Small intestine (tissue), 7 donors: Measurements from ENCODE around the gene KIF21A. TPM values are rescaled to one million over a fixed set of nuclear protein-coding genes. Genes with fewer than 3 reads are reported as not detected.
"Not testable (repeated sequence)": the region's sequence is repeated elsewhere in the genome, so short reads cannot be mapped to it uniquely, and the experiment has no call there.

Experiments
- DNase-seq, 2 donors: peaks; one replicate each; pipeline versions ENCODE4 v3.0.0 to v3.0.0-alpha.2; 2013
- FAIRE-seq: peaks from 2 replicates; lab custom pipeline; 2012; peaks lifted over from hg19 to GRCh38; lab: Jason Lieb, UNC
- H3K27ac ChIP-seq, 3 donors: one replicate each; pipeline ENCODE4 v1.5.1; 2013; ENCODE audit warnings: low read length in 2 of 3, mild to moderate bottlenecking in 2 of 3, control low read depth in 1 of 3, inconsistent platforms in 1 of 3, low read depth in 1 of 3, moderate library complexity in 1 of 3
- H3K27me3 ChIP-seq, 3 donors: one replicate each; pipeline ENCODE4 v1.6.1; 2013; ENCODE audit warnings: low read length in 3 of 3, inconsistent platforms in 1 of 3; ENCODE audit not compliant: control insufficient read depth in 3 of 3, insufficient read depth in 3 of 3
- H3K36me3 ChIP-seq, 3 donors: one replicate each; pipeline ENCODE4 v1.6.1; 2013; ENCODE audit warnings: low read length in 3 of 3, inconsistent platforms in 1 of 3, low read depth in 1 of 3, mild to moderate bottlenecking in 1 of 3, moderate library complexity in 1 of 3; ENCODE audit not compliant: control insufficient read depth in 3 of 3, insufficient read depth in 2 of 3
- H3K4me1 ChIP-seq, 3 donors: one replicate each; pipeline ENCODE4 v1.6.1; 2013; ENCODE audit warnings: low read length in 2 of 3, inconsistent platforms in 1 of 3, low read depth in 1 of 3, mild to moderate bottlenecking in 1 of 3, moderate library complexity in 1 of 3; ENCODE audit not compliant: control insufficient read depth in 3 of 3, insufficient read depth in 2 of 3
- H3K4me3 ChIP-seq, 3 donors: one replicate each; pipeline ENCODE4 v1.5.1; 2013; ENCODE audit warnings: low read length in 3 of 3, control low read depth in 1 of 3, inconsistent platforms in 1 of 3, low read depth in 1 of 3, mild to moderate bottlenecking in 1 of 3, moderate library complexity in 1 of 3
- H3K9me3 ChIP-seq, 2 donors: one replicate each; pipeline ENCODE4 v1.6.1; 2013; ENCODE audit warnings: low read depth in 1 of 2, low read length in 1 of 2; ENCODE audit not compliant: control insufficient read depth in 2 of 2, insufficient read depth in 1 of 2
- WGBS, 3 donors: extraction: QIAGEN DNeasy Blood & Tissue Kit; methylation state at CpG; one replicate each; pipeline ENCODE4 v1.1.7; 2013; 5-methylcytosine and 5-hydroxymethylcytosine counted together
- polyA plus RNA-seq, 4 donors: library from polyadenylated mRNA; stranded (reverse) in 3 of 4; unstranded in 1 of 4; fragments of 200-250 nt in 3 of 4; fragments of 120-200 nt in 1 of 4; gene quantifications; one replicate each; pipeline versions ENCODE4 v1.2.1 to v1.2.3, GENCODE V29; 2013
- donor health status: healthy with polysubstance abuse.
- donor health status: control.
- donor health status: control.
- donor health status: Bipolar disorder and iron deficiency.
- donor health status: healthy.

Gene KIF21A
- polyA plus RNA-seq, 4 donors = 15.2 to 21.6 (median 21.3) TPM

DNA sequence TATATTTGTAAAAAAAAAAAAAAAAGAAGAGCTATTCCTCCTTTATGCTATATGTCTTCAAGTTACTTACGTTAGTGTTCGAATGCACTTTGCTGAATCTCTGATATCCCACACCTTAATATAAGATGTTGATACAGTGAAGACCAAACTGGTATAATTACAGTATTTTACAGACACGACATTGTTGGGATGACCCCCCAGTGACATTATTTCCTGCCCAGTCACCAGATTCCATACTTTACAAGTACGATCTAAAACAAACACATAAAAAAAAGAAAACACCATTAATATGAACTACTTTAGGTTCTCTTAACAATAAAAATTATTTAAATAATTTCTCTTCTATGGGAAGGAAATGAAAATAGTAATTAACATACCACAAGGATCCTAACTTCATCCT lies 133.4 kb downstream of the KIF21A start:
- DNase-seq = no peak
- Histone ChIP-seq H3K27me3 (no peaks in the 10 kb centered on the region), H3K27ac (no peak overlapping the region), H3K36me3 (peaks cover 0 to 7% (median 5%) of the 10 kb centered on the region in 3 donors), H3K4me1 (no peaks in the 10 kb centered on the region), H3K9me3 (no peaks in the 10 kb centered on the region), H3K4me3 (no peak overlapping the region)
- no peak for FAIRE-seq
- 87 to 95% (median 93%) methylated on average over 4 of the region's 4 CpGs for WGBS, 3 donors

DNA sequence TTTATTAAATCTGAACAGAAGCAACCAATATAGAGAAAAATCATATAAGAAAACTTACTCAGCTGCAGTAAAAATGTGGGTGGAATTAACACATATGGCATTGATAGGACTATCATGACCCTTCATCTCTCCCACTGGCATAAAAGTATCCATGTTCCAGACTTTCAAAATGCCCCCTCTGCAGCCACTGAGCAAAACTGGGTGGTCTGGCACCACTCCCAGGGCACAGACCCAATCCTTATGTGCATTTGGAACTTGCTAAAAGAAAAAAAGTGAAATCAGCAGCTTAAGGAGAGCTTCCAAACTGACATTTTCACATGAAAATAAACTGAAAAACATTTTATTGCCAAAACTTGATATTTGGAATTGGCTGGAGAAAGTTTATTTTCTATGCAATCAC lies 141.5 kb downstream of the KIF21A start:
- Histone ChIP-seq H3K4me3 (no peak overlapping the region), H3K27ac (no peak overlapping the region), H3K4me1 (no peaks in the 10 kb centered on the region), H3K27me3 (no peaks in the 10 kb centered on the region), H3K36me3 (peaks cover 0 to 4% (median 2%) of the 10 kb centered on the region in 3 donors), H3K9me3 (no peaks in the 10 kb centered on the region)
- no peak for DNase-seq
- no peak for FAIRE-seq

DNA sequence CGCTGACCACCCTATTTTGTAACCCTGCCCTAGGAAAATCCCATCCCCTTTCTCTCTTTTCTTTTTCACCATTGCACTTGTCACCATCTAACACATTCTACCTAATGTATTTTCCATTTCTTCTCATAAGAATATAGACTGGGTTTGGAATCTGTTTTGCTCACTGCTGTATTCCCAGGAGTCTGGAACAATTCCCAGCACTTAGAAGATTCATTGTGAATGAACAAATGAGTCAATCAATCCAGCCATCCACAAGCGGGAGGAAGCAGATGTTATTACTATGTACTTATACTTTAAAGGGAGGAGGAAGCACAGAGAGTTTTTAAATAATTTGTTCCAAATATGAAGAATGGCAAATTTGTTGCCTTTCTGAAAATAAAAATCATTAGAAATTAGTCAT lies 142.1 kb downstream of the KIF21A start:
- no peak overlapping the region for H3K4me3 ChIP-seq
- FAIRE-seq = no peak
- no peak overlapping the region for H3K27ac ChIP-seq
- H3K9me3 ChIP-seq = no peaks in the 10 kb centered on the region
- no peaks in the 10 kb centered on the region for H3K27me3 ChIP-seq
- H3K4me1 ChIP-seq = no peaks in the 10 kb centered on the region
- 77 to 95% (median 88%) methylated on average over 2 of the region's 2 CpGs for WGBS, 3 donors
- no peak for DNase-seq
- H3K36me3 ChIP-seq = peaks cover 0 to 2% (median 1%) of the 10 kb centered on the region in 3 donors

DNA sequence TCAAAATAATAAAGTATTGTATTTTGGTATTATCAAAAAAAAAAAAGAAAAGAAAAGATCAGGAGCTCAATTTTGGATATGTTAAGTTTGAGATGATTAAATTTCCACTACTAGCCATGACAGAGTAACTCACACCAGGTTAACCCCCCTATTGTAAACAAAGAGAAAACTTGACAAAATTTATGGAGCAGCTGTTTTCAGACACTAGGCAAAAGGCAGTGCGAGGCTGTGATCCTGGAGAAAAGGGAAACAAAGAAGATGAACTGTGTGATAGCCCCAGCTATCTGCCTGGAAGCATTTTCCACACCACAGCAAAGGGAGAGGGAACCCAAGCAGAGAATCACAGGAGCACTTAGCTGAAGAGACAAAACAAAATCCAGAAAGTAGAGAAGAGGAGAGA lies 145.0 kb downstream of the KIF21A start:
- H3K27ac ChIP-seq = no peak overlapping the region
- no peaks in the 10 kb centered on the region for H3K27me3 ChIP-seq
- no peaks in the 10 kb centered on the region for H3K9me3 ChIP-seq
- 56 to 94% (median 92%) methylated on average over 1 of the region's 1 CpG for WGBS, 3 donors
- DNase-seq (no peak), FAIRE-seq (no peak)
- H3K36me3 ChIP-seq = no peaks in the 10 kb centered on the region
- H3K4me1 ChIP-seq = no peaks in the 10 kb centered on the region
- no peak overlapping the region for H3K4me3 ChIP-seq

DNA sequence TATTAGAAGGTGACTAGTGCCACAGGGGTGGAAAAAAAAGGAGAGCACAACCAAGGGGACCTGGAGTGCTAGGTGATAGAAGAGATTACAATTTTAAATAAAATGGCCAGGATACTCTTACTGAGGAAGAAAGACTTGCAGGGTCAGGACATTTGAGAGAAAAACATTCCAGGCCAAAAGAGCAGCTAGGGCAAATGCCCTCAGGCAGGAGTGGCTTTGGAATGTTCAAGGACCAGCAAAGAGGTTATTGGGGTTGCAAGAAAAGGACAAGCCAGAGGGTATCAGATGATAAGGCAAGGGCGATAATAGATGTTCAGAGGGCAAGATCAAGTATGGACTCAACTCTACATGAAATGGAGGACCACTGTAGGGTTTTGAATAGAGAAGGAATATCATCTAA lies 146.4 kb downstream of the KIF21A start:
- DNase-seq = no peak
- 92 to 100% (median 93%) methylated on average over 1 of the region's 1 CpG for WGBS, 3 donors
- H3K4me3 ChIP-seq = no peak overlapping the region
- H3K27ac ChIP-seq = no peak overlapping the region
- H3K4me1 ChIP-seq = no peaks in the 10 kb centered on the region
- no peaks in the 10 kb centered on the region for H3K9me3 ChIP-seq
- FAIRE-seq = no peak
- no peaks in the 10 kb centered on the region for H3K27me3 ChIP-seq
- no peaks in the 10 kb centered on the region for H3K36me3 ChIP-seq

DNA sequence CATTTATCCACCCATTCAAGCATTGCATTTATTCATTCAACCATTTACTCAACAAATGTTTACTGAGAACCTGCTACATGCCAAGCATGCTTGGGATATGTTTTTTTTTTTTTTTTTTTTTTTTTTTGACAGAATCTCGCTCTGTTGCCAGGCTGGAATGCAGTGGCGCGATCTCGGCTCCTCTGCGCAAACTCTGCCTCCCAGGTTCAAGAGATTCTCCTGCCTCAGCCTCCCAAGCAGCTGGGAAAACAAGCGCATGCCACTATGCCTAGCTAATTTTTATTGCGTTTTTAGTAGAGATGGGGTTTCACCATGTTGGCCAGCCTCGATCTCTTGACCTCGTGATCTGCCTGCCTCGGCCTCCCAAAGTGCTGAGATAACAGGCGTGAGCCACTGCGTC lies 147.3 kb downstream of the KIF21A start:
- H3K4me1 ChIP-seq, H3K27ac ChIP-seq, H3K9me3 ChIP-seq, H3K27me3 ChIP-seq, DNase-seq, H3K36me3 ChIP-seq, H3K4me3 ChIP-seq, FAIRE-seq: not testable (repeated sequence)
- WGBS, 3 donors = 92 to 97% (median 97%) methylated on average over 12 of the region's 12 CpGs

DNA sequence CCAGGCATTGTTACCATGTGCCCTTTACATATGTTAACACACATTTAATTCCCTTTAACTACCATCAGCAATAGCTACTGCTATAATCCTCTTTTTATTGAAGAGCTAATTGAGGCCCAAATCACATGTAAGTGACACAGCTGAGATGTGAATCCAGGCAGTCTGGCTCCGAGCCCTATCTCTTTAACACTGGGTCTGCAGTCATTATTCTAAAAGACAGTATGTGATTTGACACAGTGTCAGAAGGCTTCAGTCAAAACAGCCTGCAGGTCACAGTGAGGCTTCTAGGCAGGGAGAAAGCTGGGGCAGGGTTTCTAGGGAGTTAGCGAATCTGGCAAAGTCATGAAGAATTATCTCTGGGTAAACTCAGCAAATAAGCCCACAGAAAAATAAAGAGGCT lies 148.2 kb downstream of the KIF21A start:
- H3K27ac ChIP-seq = no peak overlapping the region
- H3K4me3 ChIP-seq = no peak overlapping the region
- no peaks in the 10 kb centered on the region for H3K4me1 ChIP-seq
- WGBS, 3 donors = 75 to 88% (median 78%) methylated on average over 2 of the region's 2 CpGs
- no peaks in the 10 kb centered on the region for H3K36me3 ChIP-seq
- H3K9me3 ChIP-seq = no peaks in the 10 kb centered on the region
- FAIRE-seq (no peak), DNase-seq (no peak)
- H3K27me3 ChIP-seq = no peaks in the 10 kb centered on the region

DNA sequence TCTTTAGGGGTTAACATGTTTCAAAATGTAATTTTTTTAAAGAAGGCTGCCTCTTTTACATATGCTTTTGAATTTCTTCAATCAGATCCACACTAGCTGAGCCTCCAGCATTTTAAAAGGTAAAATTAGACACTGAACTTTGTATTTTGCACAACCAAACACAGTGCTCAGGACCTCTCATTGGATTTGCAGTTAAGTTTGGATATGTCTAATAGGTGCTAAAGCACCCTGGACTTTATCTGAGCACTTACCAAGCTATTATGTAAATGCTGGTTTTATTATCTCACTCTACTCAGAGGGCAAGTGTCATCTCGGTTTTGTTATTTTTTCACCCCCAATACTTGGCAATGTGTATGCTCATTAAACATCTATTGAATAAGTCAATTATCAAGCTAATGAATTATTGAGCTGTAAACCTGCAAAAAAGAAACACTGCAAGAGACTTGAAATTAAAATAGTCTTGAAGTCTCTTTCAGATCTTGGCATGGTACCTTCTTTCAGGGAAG lies 150.7 kb downstream of the KIF21A start:
- 17 to 44% (median 35%) methylated on average over 1 of the region's 1 CpG for WGBS, 3 donors
- H3K9me3 ChIP-seq = no peaks in the 10 kb centered on the region
- FAIRE-seq (no peak), DNase-seq (no peak)
- H3K4me1 ChIP-seq = no peaks in the 10 kb centered on the region
- H3K36me3 ChIP-seq = no peaks in the 10 kb centered on the region
- H3K4me3 ChIP-seq = no peak overlapping the region
- no peak overlapping the region for H3K27ac ChIP-seq
- no peaks in the 10 kb centered on the region for H3K27me3 ChIP-seq

DNA sequence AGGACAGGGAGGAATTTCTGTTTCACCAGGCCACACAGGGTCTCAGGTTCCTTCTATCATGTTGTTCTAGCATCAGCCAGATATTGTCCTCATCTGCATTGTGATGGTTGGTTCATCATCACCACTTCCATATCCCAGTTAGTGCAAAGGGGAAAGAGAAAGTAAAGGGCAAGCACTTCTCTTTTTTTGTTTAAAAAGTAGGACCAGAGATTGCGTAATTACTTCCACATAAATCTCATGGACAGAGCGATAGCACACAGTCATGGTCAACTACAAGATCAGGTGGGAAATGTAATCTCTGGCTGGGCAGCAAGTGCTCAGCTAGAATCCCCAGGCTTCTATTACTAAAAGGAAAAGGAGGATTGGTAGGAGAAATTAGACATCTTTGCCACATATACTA lies 155.1 kb downstream of the KIF21A start:
- Histone ChIP-seq H3K27me3 (no peaks in the 10 kb centered on the region), H3K4me1 (no peaks in the 10 kb centered on the region), H3K9me3 (no peaks in the 10 kb centered on the region), H3K4me3 (no peak overlapping the region), H3K36me3 (no peaks in the 10 kb centered on the region), H3K27ac (no peak overlapping the region)
- DNase-seq (no peak), FAIRE-seq (no peak)
- WGBS, 3 donors = 57 to 87% (median 71%) methylated on average over 2 of the region's 2 CpGs
